Gastrocnemius medialis (tissue), 4 donors: ENCODE results near the gene DTNB. TPM values are rescaled to one million over a fixed set of nuclear protein-coding genes. Genes with fewer than 3 reads are reported as not detected.

Experiments
- ATAC-seq, 2 donors: fragments of 150-250 bp; one replicate each; pipeline ENCODE4 v1.9.1; 2016
- DNase-seq, 2 donors: peaks; one replicate each; pipeline ENCODE4 v3.0.0-alpha.2; 2019
- H3K27ac ChIP-seq, 4 donors: fragments of 200-600 bp; sonication (generic); 1 replicate in 1 of 4; 2 replicates in 3 of 4; pipeline ENCODE4 v1.5.1; 2016 to 2018; ENCODE audit warnings: mild to moderate bottlenecking in 2 of 4, moderate library complexity in 1 of 4
- H3K27me3 ChIP-seq, 3 donors: fragments of 200-600 bp; sonication (generic) in 2 of 3; 1 replicate in 1 of 3; 2 replicates in 2 of 3; pipeline versions ENCODE4 v1.5.1 to v1.6.0; 2016 to 2019; ENCODE audit warnings: mild to moderate bottlenecking in 1 of 3, moderate library complexity in 1 of 3
- H3K36me3 ChIP-seq, 2 donors: fragments of 200-600 bp; sonication (generic) in 1 of 2; one replicate each; pipeline ENCODE4 v1.5.1; 2017 to 2018
- H3K4me1 ChIP-seq, 2 donors: fragments of 200-600 bp; sonication (generic) in 1 of 2; one replicate each; pipeline ENCODE4 v1.5.1; 2016 to 2017; ENCODE audit warnings: mild to moderate bottlenecking in 2 of 2
- H3K4me3 ChIP-seq, 4 donors: fragments of 200-600 bp; sonication (generic) in 3 of 4; 1 replicate in 1 of 4; 2 replicates in 3 of 4; pipeline ENCODE4 v1.5.1; 2016 to 2019; ENCODE audit warnings: mild to moderate bottlenecking in 2 of 4
- H3K9me3 ChIP-seq, 3 donors: fragments of 200-600 bp; sonication (generic) in 2 of 3; 1 replicate in 1 of 3; 2 replicates in 2 of 3; pipeline ENCODE4 v1.5.1; 2016 to 2019
- POLR2A ChIP-seq, 2 donors: fragments of 450-650 bp; IDR thresholded peaks; one replicate each; pipeline ENCODE4 v1.6.1; 2017; ENCODE audit warnings: antibody characterized with exemption in 2 of 2, mild to moderate bottlenecking in 2 of 2, moderate library complexity in 2 of 2
- in situ Hi-C, 4 donors: fragments of 200-750 bp; cut with MboI; loops; one replicate each; pipeline versions ENCODE4 v1.15.0 to v1.8.0; 2017; ENCODE audit warnings: low sequenced_read_pairs in 4 of 4
- intact Hi-C: fragments of 100-400 bp; cut with DNase I; formaldehyde crosslinking; loops from one replicate; pipeline ENCODE4 v1.15.1; 2023; ENCODE audit warnings: low total_unique reads
- total RNA-seq, 4 donors: library from RNA; depleted of rRNA; stranded (reverse); fragments of >200 nt; gene quantifications; one replicate each; pipeline versions ENCODE4 v1.1.0 to v1.2.3, GENCODE V29; 2016
- TF ChIP-seq, protein P1 (sequence below), 5 experiments: fragments of 450-650 bp in 3 of 5; fragments of 200-600 bp in 2 of 5; sonication (generic) in 2 of 5; IDR thresholded peaks in 4 of 5; conservative IDR thresholded peaks in 1 of 5; 1 replicate in 4 of 5; 2 replicates in 1 of 5; pipeline ENCODE4 v1.5.1; 2016 to 2019; ENCODE audit warnings: antibody characterized with exemption in 5 of 5, mild to moderate bottlenecking in 3 of 5, moderate library complexity in 3 of 5

DTNB gene
- total RNA-seq, 4 donors from 2014 or later = 1.0 to 6.6 (median 4.1) TPM

DNA sequence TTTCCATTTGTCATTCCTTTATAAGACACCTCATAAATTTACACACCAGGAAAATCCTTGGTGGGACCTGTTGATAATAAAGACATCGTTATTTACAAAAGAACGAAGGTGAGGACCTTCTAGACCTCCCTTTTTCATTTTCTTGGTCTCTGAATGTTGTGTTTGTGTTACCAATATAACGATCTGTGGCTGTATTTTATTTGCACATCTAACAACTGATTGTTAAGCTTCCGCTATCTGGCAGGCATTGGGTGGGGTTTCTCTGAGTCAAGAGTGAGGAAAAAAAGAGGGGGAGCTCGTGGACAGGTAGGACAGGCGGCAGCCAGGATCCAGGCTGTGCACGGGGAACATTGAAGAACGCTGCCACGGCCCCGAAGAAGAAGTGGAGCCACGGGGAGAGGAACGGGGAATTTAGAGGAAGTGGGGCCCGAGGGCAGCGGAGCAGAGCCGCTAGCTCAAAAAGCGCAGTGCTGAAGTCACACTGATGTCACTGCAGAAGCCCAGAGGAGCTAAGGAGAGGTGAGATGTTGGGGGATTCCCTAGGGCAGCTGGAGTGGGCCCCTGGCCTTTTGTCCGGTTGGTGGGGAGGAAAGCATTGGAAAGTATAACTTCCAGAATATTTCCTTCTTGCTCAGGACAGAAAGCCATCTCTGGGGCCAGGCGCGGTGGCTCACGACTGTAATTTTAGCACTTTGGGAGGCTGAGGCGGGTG is 310.8 kb downstream of the DTNB start:
- intact Hi-C loops (loop anchor here (1.0 kb wide), 3 partner anchors 14 to 160 kb away; no protein-coding TSS in a partner anchor), in situ Hi-C loops (no loop called here)
- Histone ChIP-seq H3K4me1 (peaks cover 6 to 7% of the 10 kb centered on the region in 2 donors), H3K9me3 (no peaks in the 10 kb centered on the region), H3K27ac (peak overlapping the region; percentile 50 to 73 (median 68)), H3K4me3 (peak overlapping the region; percentile 35 to 55 (median 50)), H3K27me3 (no peaks in the 10 kb centered on the region), H3K36me3 (no peaks in the 10 kb centered on the region)
- ATAC-seq = peak in 1 of 2 donors; percentile 12
- TF ChIP-seq, protein P1, sequence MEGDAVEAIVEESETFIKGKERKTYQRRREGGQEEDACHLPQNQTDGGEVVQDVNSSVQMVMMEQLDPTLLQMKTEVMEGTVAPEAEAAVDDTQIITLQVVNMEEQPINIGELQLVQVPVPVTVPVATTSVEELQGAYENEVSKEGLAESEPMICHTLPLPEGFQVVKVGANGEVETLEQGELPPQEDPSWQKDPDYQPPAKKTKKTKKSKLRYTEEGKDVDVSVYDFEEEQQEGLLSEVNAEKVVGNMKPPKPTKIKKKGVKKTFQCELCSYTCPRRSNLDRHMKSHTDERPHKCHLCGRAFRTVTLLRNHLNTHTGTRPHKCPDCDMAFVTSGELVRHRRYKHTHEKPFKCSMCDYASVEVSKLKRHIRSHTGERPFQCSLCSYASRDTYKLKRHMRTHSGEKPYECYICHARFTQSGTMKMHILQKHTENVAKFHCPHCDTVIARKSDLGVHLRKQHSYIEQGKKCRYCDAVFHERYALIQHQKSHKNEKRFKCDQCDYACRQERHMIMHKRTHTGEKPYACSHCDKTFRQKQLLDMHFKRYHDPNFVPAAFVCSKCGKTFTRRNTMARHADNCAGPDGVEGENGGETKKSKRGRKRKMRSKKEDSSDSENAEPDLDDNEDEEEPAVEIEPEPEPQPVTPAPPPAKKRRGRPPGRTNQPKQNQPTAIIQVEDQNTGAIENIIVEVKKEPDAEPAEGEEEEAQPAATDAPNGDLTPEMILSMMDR (IDR thresholded peaks at IDR 0.05 in 4 of 5, conservative IDR thresholded peaks at IDR 0.05 in 1 of 5) = no peak
- peak in 1 of 2 donors; percentile 7 for TF ChIP-seq POLR2A (IDR thresholded peaks at IDR 0.05)
- no peak for DNase-seq

DNA sequence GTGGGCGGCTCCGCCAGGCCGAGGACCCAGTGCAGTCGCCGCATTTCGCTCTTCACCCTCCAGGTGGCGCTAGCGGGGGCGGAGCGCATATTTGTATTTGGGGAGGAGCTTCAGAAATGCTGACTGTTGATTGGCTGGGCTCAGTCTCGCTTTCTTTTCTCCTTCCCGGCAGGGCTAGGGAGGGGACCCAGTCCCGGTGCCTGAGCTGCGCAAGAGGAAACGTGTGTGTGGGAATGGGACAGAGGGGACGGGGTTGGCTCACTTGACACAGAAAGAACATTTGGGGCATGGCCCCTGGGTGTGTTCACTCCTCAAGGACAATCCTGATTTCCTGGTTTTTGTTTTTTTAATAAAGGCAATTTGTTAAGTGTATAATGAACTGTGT is 311.3 kb downstream of the DTNB start:
- Histone ChIP-seq H3K4me1 (peaks cover 6 to 7% of the 10 kb centered on the region in 2 donors), H3K27ac (peak overlapping the region; percentile 50 to 73 (median 68)), H3K4me3 (peak overlapping the region; percentile 35 to 55 (median 50)), H3K27me3 (no peaks in the 10 kb centered on the region), H3K36me3 (no peaks in the 10 kb centered on the region), H3K9me3 (no peaks in the 10 kb centered on the region)
- in situ Hi-C loops (no loop called here), intact Hi-C loops (loop anchor here (1.0 kb wide), 3 partner anchors 14 to 160 kb away; no protein-coding TSS in a partner anchor)
- DNase-seq (peak; percentile 85 to 88), ATAC-seq (peak; percentile 99 to 100)
- TF ChIP-seq, protein P1 (IDR thresholded peaks at IDR 0.05 in 4 of 5, conservative IDR thresholded peaks at IDR 0.05 in 1 of 5) = peak; percentile 79 to 99 (median 94)
- peak; percentile 53 to 67 for TF ChIP-seq POLR2A (IDR thresholded peaks at IDR 0.05)

GRCh38 chr2:25361261-25362048 is 311.9 kb downstream of the DTNB start:
- TF ChIP-seq, protein P1 (IDR thresholded peaks at IDR 0.05 in 4 of 5, conservative IDR thresholded peaks at IDR 0.05 in 1 of 5) = no peak
- no peak for TF ChIP-seq POLR2A (IDR thresholded peaks at IDR 0.05)
- peak overlapping the region; percentile 24 to 53 (median 41) for H3K4me3 ChIP-seq
- H3K4me1 ChIP-seq = peaks cover 6 to 7% of the 10 kb centered on the region in 2 donors
- no peaks in the 10 kb centered on the region for H3K9me3 ChIP-seq
- in situ Hi-C loops = no loop called here
- peak overlapping the region in 2 of 4 donors; percentile 69 to 73 for H3K27ac ChIP-seq
- intact Hi-C loops = loop anchor here (1.0 kb wide), 3 partner anchors 15 to 161 kb away; no protein-coding TSS in a partner anchor
- no peak for DNase-seq
- no peaks in the 10 kb centered on the region for H3K27me3 ChIP-seq
- no peak for ATAC-seq
- no peaks in the 10 kb centered on the region for H3K36me3 ChIP-seq

GRCh38 chr2:25358836-25359235 is 314.5 kb downstream of the DTNB start:
- TF ChIP-seq, protein P1 (IDR thresholded peaks at IDR 0.05 in 4 of 5, conservative IDR thresholded peaks at IDR 0.05 in 1 of 5) = no peak
- no peak for TF ChIP-seq POLR2A (IDR thresholded peaks at IDR 0.05)
- no peaks in the 10 kb centered on the region for H3K9me3 ChIP-seq
- intact Hi-C loops = no loop called here
- ATAC-seq (no peak), DNase-seq (no peak)
- no peaks in the 10 kb centered on the region for H3K27me3 ChIP-seq
- H3K4me1 ChIP-seq = peaks cover 6 to 7% of the 10 kb centered on the region in 2 donors
- no peaks in the 10 kb centered on the region for H3K36me3 ChIP-seq
- no peak overlapping the region for H3K4me3 ChIP-seq
- H3K27ac ChIP-seq = no peak overlapping the region
- in situ Hi-C loops = no loop called here
